K562 (cell line): ENCODE results near the gene POLN. TPM values are rescaled to one million over a fixed set of nuclear protein-coding genes. Genes with fewer than 3 reads are reported as not detected.

Experiments
- ADNP ChIP-seq: fragments of 200-800 bp; sonication (Bioruptor generic); IDR thresholded peaks from 2 replicates; pipeline ENCODE4 v1.6.1; 2016; ENCODE audit warnings: missing genetic modification characterization, missing compliant biosample characterization
- CCNT2 ChIP-seq: IDR thresholded peaks from 2 replicates; pipeline ENCODE4 v1.6.1; 2011; ENCODE audit warnings: borderline replicate concordance, low read depth, mild to moderate bottlenecking, moderate library complexity, mixed read lengths, low read length; ENCODE audit not compliant: insufficient read length; ENCODE audit errors: extremely low read depth
- E2F6 ChIP-seq, 2 experiments: IDR thresholded peaks; 2 replicates each; pipeline ENCODE4 v1.6.1; 2011; ENCODE audit warnings: borderline replicate concordance in 1 of 2, control low read depth in 1 of 2, low read depth in 1 of 2, low read length in 1 of 2, mild to moderate bottlenecking in 1 of 2, mixed read lengths in 1 of 2, moderate library complexity in 1 of 2; ENCODE audit not compliant: insufficient read depth in 1 of 2, insufficient read length in 1 of 2, poor library complexity in 1 of 2, severe bottlenecking in 1 of 2; ENCODE audit errors: extremely low read depth in 1 of 2
- EP400 ChIP-seq: fragments of 450-650 bp; IDR thresholded peaks from 2 replicates; pipeline ENCODE4 v1.6.1; 2017; ENCODE audit warnings: antibody characterized with exemption, mild to moderate bottlenecking, moderate library complexity
- GTF2A2 ChIP-seq: IDR thresholded peaks from 2 replicates; pipeline ENCODE4 v1.6.1; 2016; ENCODE audit warnings: mild to moderate bottlenecking, missing genetic modification characterization, missing compliant biosample characterization
- KAT7 ChIP-seq: sonication (generic); formaldehyde crosslinking; IDR thresholded peaks from 2 replicates; pipeline ENCODE4 v1.8.0; 2022; ENCODE audit warnings: missing genetic modification reagents, mild to moderate bottlenecking, borderline replicate concordance
- MAX ChIP-seq: sonication (generic); formaldehyde crosslinking; IDR thresholded peaks from 2 replicates; pipeline ENCODE4 v1.9.0; 2022; ENCODE audit warnings: mild to moderate bottlenecking, missing genetic modification reagents
- NONO ChIP-seq, 2 experiments: fragments of 200-400 bp in 1 of 2; fragments of 450-650 bp in 1 of 2; formaldehyde crosslinking in 1 of 2; IDR thresholded peaks; 2 replicates each; pipeline ENCODE4 v1.6.1; 2017; ENCODE audit warnings: low read depth in 2 of 2, mild to moderate bottlenecking in 2 of 2, moderate library complexity in 2 of 2, low read length in 1 of 2
- SP1 ChIP-seq: sonication (generic); formaldehyde crosslinking; IDR thresholded peaks from 2 replicates; pipeline ENCODE4 v1.8.1; 2022; ENCODE audit warnings: mild to moderate bottlenecking, missing genetic modification reagents
- ZBTB40 ChIP-seq, 2 experiments: fragments of 450-650 bp in 1 of 2; sonication (generic) in 1 of 2; formaldehyde crosslinking in 1 of 2; IDR thresholded peaks; 2 replicates each; pipeline versions ENCODE4 v1.7.1 to v1.9.0; 2016 to 2022; ENCODE audit warnings: inconsistent platforms in 1 of 2, mild to moderate bottlenecking in 1 of 2, missing genetic modification reagents in 1 of 2
- ZNF639 ChIP-seq, 2 experiments: fragments of 200-800 bp in 1 of 2; sonication (Bioruptor generic) in 1 of 2; sonication (generic) in 1 of 2; formaldehyde crosslinking in 1 of 2; IDR thresholded peaks in 1 of 2; conservative IDR thresholded peaks in 1 of 2; 2 replicates each; pipeline versions ENCODE4 v1.5.0 to v1.6.1; 2016 to 2020; ENCODE audit warnings: missing compliant biosample characterization in 1 of 2, missing genetic modification characterization in 1 of 2, missing genetic modification reagents in 1 of 2
- polyA plus RNA-seq, 8 experiments: library from polyadenylated mRNA; depleted of rRNA in 4 of 8; stranded (reverse) in 5 of 8; unstranded in 3 of 8; fragments of >200 nt; fragmentation: Nextera tagmentation in 2 of 8; fragmentation: Illumina TruSeq in 1 of 8; extraction: Ambion mirVana in 2 of 8; extraction: Trizol in 1 of 8; gene quantifications; 2 replicates each; pipeline versions ENCODE4 v1.2.1 to v1.2.3, GENCODE V29; 2011 to 2014; ENCODE audit warnings: inconsistent platforms in 1 of 8, missing spikeins in 1 of 8
- total RNA-seq, 7 experiments: library from RNA; depleted of rRNA in 6 of 7; stranded (reverse); fragments of >200 nt in 6 of 7; fragmentation: Illumina TruSeq in 2 of 7; extraction: Trizol in 2 of 7; gene quantifications; 2 replicates each; pipeline versions ENCODE4 v1.2.1 to v1.2.3, GENCODE V29; 2011 to 2021; ENCODE audit warnings: low replicate concordance in 1 of 7

Gene POLN
- total and polyA plus RNA-seq, 9 of the 15 experiments (the other 6 are each of a cell fraction or from before 2014, with no cell fraction given): 0.08 to 0.91 (median 0.32) TPM

- TF ChIP-seq ZBTB40 (IDR thresholded peaks at IDR 0.05): peak; percentile 40; the same call in 1 of the 2 replicates
- TF ChIP-seq ZBTB40 (CRISPR knock-in tag; IDR thresholded peaks at IDR 0.05): no peak
- peak; percentile 24; the same call in 1 of the 2 replicates for TF ChIP-seq MAX
- 0 out of 4 replicates have a peak, but pooled peaks of 1 of the 2 experiments have one; percentile 18 for TF ChIP-seq NONO (IDR thresholded peaks at IDR 0.05; ENCODE audit: low read depth in 2 of 2, low read length in 1 of 2)
- TF ChIP-seq ZNF639 (CRISPR knock-in tag; conservative IDR thresholded peaks at IDR 0.05 in 1 of 2, IDR thresholded peaks at IDR 0.05 in 1 of 2): peak in 1 of 2 experiments; percentile 59; a peak in 2 of 4 replicates
- TF ChIP-seq EP400: peak; percentile 86
- TF ChIP-seq SP1 (CRISPR knock-in tag): peak; percentile 50; the same call in 1 of the 2 replicates
- peak; percentile 83; the same call in 1 of the 2 replicates for TF ChIP-seq KAT7 (CRISPR knock-in tag)
- TF ChIP-seq E2F6 (IDR thresholded peaks at IDR 0.05; ENCODE audit: borderline replicate concordance in 1 of 2, extremely low read depth in 1 of 2, insufficient read depth in 1 of 2, insufficient read length in 1 of 2, low read depth in 1 of 2, low read length in 1 of 2, poor library complexity in 1 of 2, severe bottlenecking in 1 of 2): peak; percentile 16 to 69
- peak; percentile 69 for TF ChIP-seq CCNT2
- no peak for TF ChIP-seq ADNP (tag)
- TF ChIP-seq GTF2A2 (tag): no peak
These were observed 19.4 kb upstream of the POLN start (continued) for GRCh38 chr4:2261110-2261852.
